Measurements from ENCODE around the gene KICS2. TPM values are rescaled to one million over a fixed set of nuclear protein-coding genes. Genes with fewer than 3 reads are reported as not detected.
"Not testable (repeated sequence)": the region's sequence is repeated elsewhere in the genome, so short reads cannot be mapped to it uniquely, and the experiment has no call there.

The KICS2 gene
- total RNA-seq, 4 donors from 2014 or later = 5.1 to 17.9 (median 11.0) TPM

DNA sequence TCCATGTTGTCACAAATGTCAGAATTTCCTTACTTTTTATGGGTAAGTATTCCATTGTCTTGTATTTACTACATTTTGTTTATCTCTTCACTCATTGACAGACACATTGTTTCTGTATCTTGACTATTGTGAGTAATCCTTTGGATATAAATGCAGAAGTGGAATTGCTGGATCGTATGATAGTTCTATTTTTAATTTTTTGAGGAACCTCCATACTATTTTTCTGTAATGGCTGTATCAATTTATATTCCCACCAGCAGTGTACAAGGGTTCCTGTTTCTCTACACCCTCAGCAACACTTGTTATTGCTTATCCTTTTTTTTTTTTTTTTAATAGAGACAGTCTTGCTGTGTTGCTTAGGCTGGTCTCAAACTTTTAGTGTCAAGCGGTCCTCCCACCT lies 3.5 kb upstream of the KICS2 start:
- intact Hi-C loops (cut with DNase I; ENCODE audit: low total_unique reads) = no loop called here
- no peak overlapping the region for H3K4me3 ChIP-seq
- H3K27ac ChIP-seq = no peak overlapping the region
- ATAC-seq (no peak), DNase-seq (no peak)
- no peak for TF ChIP-seq POLR2A (IDR thresholded peaks at IDR 0.05)
- TF ChIP-seq, protein P1, sequence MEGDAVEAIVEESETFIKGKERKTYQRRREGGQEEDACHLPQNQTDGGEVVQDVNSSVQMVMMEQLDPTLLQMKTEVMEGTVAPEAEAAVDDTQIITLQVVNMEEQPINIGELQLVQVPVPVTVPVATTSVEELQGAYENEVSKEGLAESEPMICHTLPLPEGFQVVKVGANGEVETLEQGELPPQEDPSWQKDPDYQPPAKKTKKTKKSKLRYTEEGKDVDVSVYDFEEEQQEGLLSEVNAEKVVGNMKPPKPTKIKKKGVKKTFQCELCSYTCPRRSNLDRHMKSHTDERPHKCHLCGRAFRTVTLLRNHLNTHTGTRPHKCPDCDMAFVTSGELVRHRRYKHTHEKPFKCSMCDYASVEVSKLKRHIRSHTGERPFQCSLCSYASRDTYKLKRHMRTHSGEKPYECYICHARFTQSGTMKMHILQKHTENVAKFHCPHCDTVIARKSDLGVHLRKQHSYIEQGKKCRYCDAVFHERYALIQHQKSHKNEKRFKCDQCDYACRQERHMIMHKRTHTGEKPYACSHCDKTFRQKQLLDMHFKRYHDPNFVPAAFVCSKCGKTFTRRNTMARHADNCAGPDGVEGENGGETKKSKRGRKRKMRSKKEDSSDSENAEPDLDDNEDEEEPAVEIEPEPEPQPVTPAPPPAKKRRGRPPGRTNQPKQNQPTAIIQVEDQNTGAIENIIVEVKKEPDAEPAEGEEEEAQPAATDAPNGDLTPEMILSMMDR (IDR thresholded peaks at IDR 0.05 in 4 of 5, conservative IDR thresholded peaks at IDR 0.05 in 1 of 5) = no peak
- H3K27me3 ChIP-seq = no peaks in the 10 kb centered on the region
- H3K36me3 ChIP-seq = no peaks in the 10 kb centered on the region
- in situ Hi-C loops (cut with MboI; ENCODE audit: low sequenced_read_pairs in 4 of 4) = no loop called here
- H3K9me3 ChIP-seq = no peaks in the 10 kb centered on the region
- peaks cover 10 to 16% of the 10 kb centered on the region in 2 donors for H3K4me1 ChIP-seq

GRCh38 chr12:64221651-64222008 lies 466 bp downstream of the KICS2 start:
- DNase-seq = peak; percentile 65 to 72
- Histone ChIP-seq H3K4me1 (peaks cover 10 to 18% of the 10 kb centered on the region in 2 donors), H3K36me3 (no peaks in the 10 kb centered on the region), H3K27me3 (no peaks in the 10 kb centered on the region), H3K27ac (peak overlapping the region; percentile 93 to 95 (median 94)), H3K9me3 (no peaks in the 10 kb centered on the region), H3K4me3 (peak overlapping the region; percentile 82 to 91 (median 88))
- peak; percentile 81 to 83 for ATAC-seq
- in situ Hi-C loops (cut with MboI; ENCODE audit: low sequenced_read_pairs in 4 of 4) = loop anchor here in 1 of 4 donors (5.0 kb wide), 1 partner anchor 181 kb away; the partner anchor contains the start of gene XPOT
- intact Hi-C loops (cut with DNase I; ENCODE audit: low total_unique reads) = loop anchor here (1.0 to 5.0 kb wide), 6 partner anchors 39 to 537 kb away; partner anchors contain the start of genes GNS, TBK1 and XPOT
- TF ChIP-seq, protein P1 (IDR thresholded peaks at IDR 0.05 in 4 of 5, conservative IDR thresholded peaks at IDR 0.05 in 1 of 5) = no peak
- TF ChIP-seq POLR2A (IDR thresholded peaks at IDR 0.05) = no peak

DNA sequence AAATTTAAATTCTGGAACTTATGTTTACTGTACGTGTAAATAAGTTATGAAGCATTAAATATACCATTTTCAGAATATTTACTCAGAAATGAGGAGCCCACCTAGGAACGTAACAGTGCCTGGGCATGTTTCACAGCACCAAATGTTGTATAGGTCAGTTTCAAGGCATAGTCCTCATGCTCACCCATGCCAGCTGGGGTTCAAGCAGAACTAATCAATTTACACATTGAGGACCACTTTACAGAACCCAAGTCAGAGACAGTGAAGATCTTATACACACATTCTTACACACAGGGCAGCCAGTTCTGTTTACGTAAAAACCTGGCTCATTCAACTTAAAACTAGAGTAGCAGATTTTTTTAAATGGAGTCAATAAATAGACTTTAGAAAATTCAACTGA lies 2.0 kb downstream of the KICS2 start:
- peaks cover 10 to 18% of the 10 kb centered on the region in 2 donors for H3K4me1 ChIP-seq
- TF ChIP-seq POLR2A (IDR thresholded peaks at IDR 0.05) = no peak
- TF ChIP-seq, protein P1 (IDR thresholded peaks at IDR 0.05 in 4 of 5, conservative IDR thresholded peaks at IDR 0.05 in 1 of 5) = no peak

DNA sequence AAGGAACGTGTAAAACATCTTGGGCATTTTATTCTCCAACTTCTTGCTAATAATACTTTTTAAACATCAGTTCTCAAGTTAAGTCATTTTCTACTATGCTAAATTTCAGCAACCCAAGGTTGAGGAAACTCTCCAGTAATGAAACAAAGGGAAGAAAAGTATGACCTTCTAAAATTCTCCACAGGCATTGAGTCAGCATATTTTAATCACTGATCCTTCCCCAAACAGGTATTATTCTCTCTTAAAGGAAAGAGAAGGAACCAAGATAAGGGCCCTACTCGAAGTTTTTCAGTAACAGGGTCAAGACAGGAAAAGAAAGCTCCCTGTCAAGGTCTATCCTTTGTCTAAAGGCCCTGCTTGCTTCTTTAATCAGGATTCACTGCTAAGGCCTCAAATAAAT lies 3.0 kb downstream of the KICS2 start:
- Histone ChIP-seq H3K36me3 (peaks cover 0 to 14% of the 10 kb centered on the region in 2 donors), H3K9me3 (no peaks in the 10 kb centered on the region), H3K27ac (no peak overlapping the region), H3K4me3 (no peak overlapping the region), H3K4me1 (peaks cover 10 to 18% of the 10 kb centered on the region in 2 donors), H3K27me3 (no peaks in the 10 kb centered on the region)
- ATAC-seq (no peak), DNase-seq (no peak)
- intact Hi-C loops (cut with DNase I; ENCODE audit: low total_unique reads) (no loop called here), in situ Hi-C loops (cut with MboI; ENCODE audit: low sequenced_read_pairs in 4 of 4) (no loop called here)
- TF ChIP-seq, protein P1 (IDR thresholded peaks at IDR 0.05 in 4 of 5, conservative IDR thresholded peaks at IDR 0.05 in 1 of 5) = no peak
- TF ChIP-seq POLR2A (IDR thresholded peaks at IDR 0.05) = no peak

More for the DNA sequence above, 2.0 kb downstream of the KICS2 start:
- intact Hi-C loops (cut with DNase I; ENCODE audit: low total_unique reads) (loop anchor here (5.0 kb wide), 2 partner anchors 133 to 438 kb away; no protein-coding TSS in a partner anchor), in situ Hi-C loops (cut with MboI; ENCODE audit: low sequenced_read_pairs in 4 of 4) (loop anchor here in 1 of 4 donors (5.0 kb wide), 1 partner anchor 182 kb away; the partner anchor contains the start of gene XPOT)
- Histone ChIP-seq H3K9me3 (no peaks in the 10 kb centered on the region), H3K4me3 (no peak overlapping the region), H3K27ac (no peak overlapping the region), H3K36me3 (peaks cover 0 to 6% of the 10 kb centered on the region in 2 donors), H3K27me3 (no peaks in the 10 kb centered on the region)
- ATAC-seq (no peak), DNase-seq (no peak)

- Histone ChIP-seq H3K4me3 (no peak overlapping the region), H3K4me1 (peaks cover 10 to 18% of the 10 kb centered on the region in 2 donors), H3K27ac (no peak overlapping the region), H3K27me3 (no peaks in the 10 kb centered on the region), H3K36me3 (peaks cover 0 to 19% of the 10 kb centered on the region in 2 donors), H3K9me3 (no peaks in the 10 kb centered on the region)
- DNase-seq = no peak
- no peak for ATAC-seq
- intact Hi-C loops (cut with DNase I; ENCODE audit: low total_unique reads) (no loop called here), in situ Hi-C loops (cut with MboI; ENCODE audit: low sequenced_read_pairs in 4 of 4) (no loop called here)
- TF ChIP-seq POLR2A (IDR thresholded peaks at IDR 0.05) = no peak
- TF ChIP-seq, protein P1 (IDR thresholded peaks at IDR 0.05 in 4 of 5, conservative IDR thresholded peaks at IDR 0.05 in 1 of 5) = no peak
Measured at GRCh38 chr12:64218597-64218996, 3.5 kb downstream of the KICS2 start.

- Histone ChIP-seq H3K4me1 (peaks cover 10 to 12% of the 10 kb centered on the region in 2 donors), H3K36me3 (peaks cover 0 to 27% of the 10 kb centered on the region in 2 donors)
- ATAC-seq; H3K27ac ChIP-seq; H3K4me3 ChIP-seq; H3K9me3 ChIP-seq; intact Hi-C loops (cut with DNase I; ENCODE audit: low total_unique reads); DNase-seq; H3K27me3 ChIP-seq; in situ Hi-C loops (cut with MboI; ENCODE audit: low sequenced_read_pairs in 4 of 4): not testable (repeated sequence)
Measured at GRCh38 chr12:64217643-64218042, 4.5 kb downstream of the KICS2 start.

Data from gastrocnemius medialis (tissue), 4 donors.